HEK293 (cell line): ENCODE data around the gene ZDHHC21.

Source experiments
- CTCF ChIA-PET: fragments of 350-600 bp; formaldehyde crosslinking; extraction: SDS; loops from one replicate; lab custom pipeline; 2021; ENCODE audit warnings: antibody characterized with exemption; lab: Yijun Ruan, JAX
- POLR2A ChIA-PET: fragments of 300-600 bp; formaldehyde crosslinking; extraction: SDS; loops from one replicate; lab custom pipeline; 2020; ENCODE audit warnings: antibody characterized with exemption, inconsistent platforms; lab: Yijun Ruan, JAX
- H3K27ac ChIP-seq: fragments of 200-500 bp; sonication (Bioruptor generic); 2 replicates; pipeline ENCODE4 v1.5.1; 2014; ENCODE audit warnings: low read depth, low read length, control low read depth, inconsistent platforms; ENCODE audit errors: extremely low read depth
- H3K36me3 ChIP-seq, 2 experiments: fragments of 200-500 bp in 1 of 2; sonication (Bioruptor generic) in 1 of 2; 1 replicate in 1 of 2; 2 replicates in 1 of 2; pipeline ENCODE4 v1.5.1; 2014 to 2017; ENCODE audit warnings: inconsistent platforms in 2 of 2, low read length in 2 of 2; ENCODE audit not compliant: control insufficient read depth in 2 of 2, insufficient read depth in 1 of 2
- H3K4me1 ChIP-seq: fragments of 200-500 bp; sonication (Bioruptor generic); 2 replicates; pipeline ENCODE4 v1.5.1; 2014; ENCODE audit warnings: mild to moderate bottlenecking, low read length, inconsistent platforms; ENCODE audit not compliant: control insufficient read depth, insufficient read depth
- H3K4me3 ChIP-seq: 2 replicates; pipeline ENCODE4 v1.5.1; 2011; ENCODE audit warnings: low read depth, mild to moderate bottlenecking, control low read depth, low read length, moderate library complexity
- H3K9me3 ChIP-seq: fragments of 200-500 bp; sonication (Bioruptor generic); 2 replicates; pipeline ENCODE4 v1.5.1; 2014; ENCODE audit warnings: low read depth, low read length, inconsistent platforms; ENCODE audit not compliant: control insufficient read depth, insufficient read depth
- FEZF1 ChIP-seq: fragments of 450-650 bp; formaldehyde crosslinking; IDR thresholded peaks from 2 replicates; pipeline ENCODE4 v1.5.1; 2016; ENCODE audit warnings: missing biosample characterization, missing genetic modification characterization
- GLI2 ChIP-seq: fragments of 450-650 bp; formaldehyde crosslinking; IDR thresholded peaks from 2 replicates; pipeline ENCODE4; 2017; ENCODE audit warnings: missing biosample characterization, missing genetic modification characterization, low read depth, borderline replicate concordance
- HOXA7 ChIP-seq: sonication (generic); formaldehyde crosslinking; IDR thresholded peaks from 2 replicates; pipeline ENCODE4 v1.8.1; 2022; ENCODE audit warnings: missing genetic modification reagents, borderline replicate concordance
- KLF10 ChIP-seq: fragments of 450-650 bp; IDR thresholded peaks from 2 replicates; pipeline ENCODE4 v1.5.1; 2018; ENCODE audit warnings: missing biosample characterization, mild to moderate bottlenecking, missing genetic modification characterization
- SETDB1 ChIP-seq: IDR thresholded peaks from one replicate; pipeline ENCODE4 v1.6.1; 2017; ENCODE audit warnings: mild to moderate bottlenecking, low read length, moderate library complexity, mixed read lengths; ENCODE audit not compliant: insufficient read length
- YY1 ChIP-seq: fragments of 450-650 bp; formaldehyde crosslinking; IDR thresholded peaks from 2 replicates; pipeline ENCODE4 v1.5.1; 2018; ENCODE audit warnings: missing biosample characterization, missing genetic modification characterization
- ZBTB48 ChIP-seq: fragments of 450-650 bp; formaldehyde crosslinking; IDR thresholded peaks from 2 replicates; pipeline ENCODE4 v1.5.1; 2016; ENCODE audit warnings: missing biosample characterization, missing genetic modification characterization
- ZIC2 ChIP-seq: fragments of 450-650 bp; formaldehyde crosslinking; IDR thresholded peaks from 2 replicates; pipeline ENCODE4 v1.5.1; 2016; ENCODE audit warnings: missing biosample characterization, missing genetic modification characterization
- ZNF10 ChIP-seq: fragments of 450-650 bp; formaldehyde crosslinking; IDR thresholded peaks from 2 replicates; pipeline ENCODE4 v1.5.1; 2017; ENCODE audit warnings: missing biosample characterization, missing genetic modification characterization
- ZNF132 ChIP-seq: fragments of 450-650 bp; formaldehyde crosslinking; IDR thresholded peaks from 2 replicates; pipeline ENCODE4 v1.5.1; 2017; ENCODE audit warnings: missing biosample characterization, missing genetic modification characterization, borderline replicate concordance
- ZNF140 ChIP-seq: fragments of 450-650 bp; formaldehyde crosslinking; IDR thresholded peaks from 2 replicates; pipeline ENCODE4 v1.5.1; 2016; ENCODE audit warnings: missing biosample characterization, missing genetic modification characterization
- ZNF175 ChIP-seq: fragments of 450-650 bp; formaldehyde crosslinking; IDR thresholded peaks from 2 replicates; pipeline ENCODE4 v1.5.1; 2016; ENCODE audit warnings: missing biosample characterization, missing genetic modification characterization
- ZNF19 ChIP-seq: fragments of 450-650 bp; formaldehyde crosslinking; IDR thresholded peaks from 2 replicates; pipeline ENCODE4; 2016; ENCODE audit warnings: missing biosample characterization, missing genetic modification characterization, low read depth
- ZNF214 ChIP-seq: fragments of 450-650 bp; formaldehyde crosslinking; IDR thresholded peaks from 2 replicates; pipeline ENCODE4 v1.5.1; 2017; ENCODE audit warnings: missing biosample characterization, mild to moderate bottlenecking, missing genetic modification characterization, borderline replicate concordance
- ZNF23 ChIP-seq: fragments of 450-650 bp; formaldehyde crosslinking; IDR thresholded peaks from 2 replicates; pipeline ENCODE4 v1.5.1; 2016; ENCODE audit warnings: missing biosample characterization, missing genetic modification characterization, borderline replicate concordance
- ZNF473 ChIP-seq: fragments of 450-650 bp; formaldehyde crosslinking; IDR thresholded peaks from 2 replicates; pipeline ENCODE4 v1.5.1; 2017; ENCODE audit warnings: missing biosample characterization, missing genetic modification characterization
- ZNF521 ChIP-seq: fragments of 450-650 bp; formaldehyde crosslinking; IDR thresholded peaks from 2 replicates; pipeline ENCODE4 v1.5.1; 2017; ENCODE audit warnings: missing biosample characterization, mild to moderate bottlenecking, missing genetic modification characterization
- ZNF549 ChIP-seq: fragments of 450-650 bp; IDR thresholded peaks from 2 replicates; pipeline ENCODE4 v1.5.1; 2018; ENCODE audit warnings: missing biosample characterization, missing genetic modification characterization, mild to moderate bottlenecking, inconsistent platforms, moderate library complexity
- ZNF560 ChIP-seq: fragments of 450-650 bp; formaldehyde crosslinking; IDR thresholded peaks from 2 replicates; pipeline ENCODE4 v1.5.1; 2017; ENCODE audit warnings: missing biosample characterization, missing genetic modification characterization, borderline replicate concordance
- ZNF610 ChIP-seq: fragments of 450-650 bp; formaldehyde crosslinking; IDR thresholded peaks from 2 replicates; pipeline ENCODE4 v1.5.1; 2016; ENCODE audit warnings: missing biosample characterization, missing genetic modification characterization, borderline replicate concordance
- ZNF629 ChIP-seq: fragments of 450-650 bp; formaldehyde crosslinking; IDR thresholded peaks from 2 replicates; pipeline ENCODE4 v1.5.1; 2017; ENCODE audit warnings: missing biosample characterization, missing genetic modification characterization
- ZNF658 ChIP-seq: fragments of 450-650 bp; formaldehyde crosslinking; IDR thresholded peaks from 2 replicates; pipeline ENCODE4; 2016; ENCODE audit warnings: missing biosample characterization, missing genetic modification characterization
- ZNF791 ChIP-seq: fragments of 450-650 bp; formaldehyde crosslinking; IDR thresholded peaks from 2 replicates; pipeline ENCODE4 v1.5.1; 2016; ENCODE audit warnings: missing biosample characterization, missing genetic modification characterization
- TF ChIP-seq, protein P1 (sequence below): fragments of 450-650 bp; formaldehyde crosslinking; IDR thresholded peaks from 2 replicates; pipeline ENCODE4 v1.5.1; 2016; ENCODE audit warnings: missing biosample characterization, missing genetic modification characterization
- TF ChIP-seq, protein P2 (sequence below): fragments of 450-650 bp; formaldehyde crosslinking; IDR thresholded peaks from 2 replicates; pipeline ENCODE4 v1.5.1; 2017; ENCODE audit warnings: missing biosample characterization, missing genetic modification characterization

Gene ZDHHC21

DNA sequence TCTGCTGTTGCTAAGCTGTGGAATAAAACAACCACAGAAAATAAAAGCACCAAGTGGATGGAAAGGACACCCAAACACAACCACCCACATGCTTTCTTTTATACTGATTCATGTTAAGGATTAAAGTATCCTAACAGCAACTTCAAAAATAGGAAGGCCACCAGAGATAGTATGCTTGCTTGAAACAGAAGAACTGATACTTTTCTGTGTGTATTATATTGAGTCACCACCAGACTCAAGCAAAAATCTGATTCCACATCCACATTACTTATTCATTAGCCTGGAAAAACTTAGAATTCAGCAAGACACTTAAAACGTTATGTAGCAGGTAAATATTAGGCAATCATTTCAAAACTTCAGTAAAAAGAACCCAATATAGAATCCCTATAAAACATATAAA, 52.3 kb downstream of the ZDHHC21 start (continued):
- TF ChIP-seq YY1 (tag by site-specific recombination) = no peak

DNA sequence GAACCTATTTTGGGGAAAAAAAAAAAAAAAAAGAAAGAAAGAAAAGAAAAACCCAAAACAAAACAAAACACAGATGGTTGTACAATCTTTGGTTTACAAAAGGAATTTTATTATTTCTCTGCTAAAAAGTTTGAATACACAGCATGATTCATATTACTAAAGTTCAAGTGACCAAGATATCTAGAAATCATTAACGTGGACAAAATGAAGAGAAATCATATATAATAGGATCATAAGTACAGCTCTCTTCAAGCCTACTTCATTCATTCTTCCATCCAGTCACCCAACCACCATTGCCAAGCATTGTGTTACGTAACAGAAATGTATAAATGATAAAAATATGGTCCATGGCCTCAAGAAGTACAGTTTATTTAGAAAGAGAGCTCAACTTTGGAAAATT, 52.9 kb downstream of the ZDHHC21 start:
- H3K27ac ChIP-seq = no peak overlapping the region
- TF ChIP-seq ZNF629 (tag by site-specific recombination) = no peak
- TF ChIP-seq, protein P1, sequence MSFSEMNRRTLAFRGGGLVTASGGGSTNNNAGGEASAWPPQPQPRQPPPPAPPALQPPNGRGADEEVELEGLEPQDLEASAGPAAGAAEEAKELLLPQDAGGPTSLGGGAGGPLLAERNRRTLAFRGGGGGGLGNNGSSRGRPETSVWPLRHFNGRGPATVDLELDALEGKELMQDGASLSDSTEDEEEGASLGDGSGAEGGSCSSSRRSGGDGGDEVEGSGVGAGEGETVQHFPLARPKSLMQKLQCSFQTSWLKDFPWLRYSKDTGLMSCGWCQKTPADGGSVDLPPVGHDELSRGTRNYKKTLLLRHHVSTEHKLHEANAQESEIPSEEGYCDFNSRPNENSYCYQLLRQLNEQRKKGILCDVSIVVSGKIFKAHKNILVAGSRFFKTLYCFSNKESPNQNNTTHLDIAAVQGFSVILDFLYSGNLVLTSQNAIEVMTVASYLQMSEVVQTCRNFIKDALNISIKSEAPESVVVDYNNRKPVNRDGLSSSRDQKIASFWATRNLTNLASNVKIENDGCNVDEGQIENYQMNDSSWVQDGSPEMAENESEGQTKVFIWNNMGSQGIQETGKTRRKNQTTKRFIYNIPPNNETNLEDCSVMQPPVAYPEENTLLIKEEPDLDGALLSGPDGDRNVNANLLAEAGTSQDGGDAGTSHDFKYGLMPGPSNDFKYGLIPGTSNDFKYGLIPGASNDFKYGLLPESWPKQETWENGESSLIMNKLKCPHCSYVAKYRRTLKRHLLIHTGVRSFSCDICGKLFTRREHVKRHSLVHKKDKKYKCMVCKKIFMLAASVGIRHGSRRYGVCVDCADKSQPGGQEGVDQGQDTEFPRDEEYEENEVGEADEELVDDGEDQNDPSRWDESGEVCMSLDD (tag by site-specific recombination) = no peak
- TF ChIP-seq SETDB1 = no peak
- TF ChIP-seq ZNF23 (tag by site-specific recombination) = no peak
- TF ChIP-seq, protein P2, sequence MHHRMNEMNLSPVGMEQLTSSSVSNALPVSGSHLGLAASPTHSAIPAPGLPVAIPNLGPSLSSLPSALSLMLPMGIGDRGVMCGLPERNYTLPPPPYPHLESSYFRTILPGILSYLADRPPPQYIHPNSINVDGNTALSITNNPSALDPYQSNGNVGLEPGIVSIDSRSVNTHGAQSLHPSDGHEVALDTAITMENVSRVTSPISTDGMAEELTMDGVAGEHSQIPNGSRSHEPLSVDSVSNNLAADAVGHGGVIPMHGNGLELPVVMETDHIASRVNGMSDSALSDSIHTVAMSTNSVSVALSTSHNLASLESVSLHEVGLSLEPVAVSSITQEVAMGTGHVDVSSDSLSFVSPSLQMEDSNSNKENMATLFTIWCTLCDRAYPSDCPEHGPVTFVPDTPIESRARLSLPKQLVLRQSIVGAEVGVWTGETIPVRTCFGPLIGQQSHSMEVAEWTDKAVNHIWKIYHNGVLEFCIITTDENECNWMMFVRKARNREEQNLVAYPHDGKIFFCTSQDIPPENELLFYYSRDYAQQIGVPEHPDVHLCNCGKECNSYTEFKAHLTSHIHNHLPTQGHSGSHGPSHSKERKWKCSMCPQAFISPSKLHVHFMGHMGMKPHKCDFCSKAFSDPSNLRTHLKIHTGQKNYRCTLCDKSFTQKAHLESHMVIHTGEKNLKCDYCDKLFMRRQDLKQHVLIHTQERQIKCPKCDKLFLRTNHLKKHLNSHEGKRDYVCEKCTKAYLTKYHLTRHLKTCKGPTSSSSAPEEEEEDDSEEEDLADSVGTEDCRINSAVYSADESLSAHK (tag by site-specific recombination) = no peak
- TF ChIP-seq ZNF10 (tag by site-specific recombination) = no peak
- TF ChIP-seq GLI2 (tag by site-specific recombination) = no peak
- no peak for TF ChIP-seq ZNF791 (tag by site-specific recombination)
- no peak for TF ChIP-seq ZNF610 (tag by site-specific recombination)
- TF ChIP-seq HOXA7 (CRISPR knock-in tag) = no peak
- no peak for TF ChIP-seq ZNF658 (tag by site-specific recombination)
- no peak for TF ChIP-seq ZNF560 (tag by site-specific recombination)
- no peak for TF ChIP-seq ZBTB48
- no peak for TF ChIP-seq ZNF549
- no peak for TF ChIP-seq ZNF473
- H3K4me3 ChIP-seq = no peak overlapping the region
- H3K4me1 ChIP-seq = no peaks in the 10 kb centered on the region
- H3K9me3 ChIP-seq = no peaks in the 10 kb centered on the region
- POLR2A ChIA-PET = no interaction called here
- H3K36me3 ChIP-seq = no peaks in the 10 kb centered on the region; a peak in 1 of 3 replicates
- CTCF ChIA-PET = interaction anchor here (0.7 to 1.0 kb wide), 3 partner anchors 12 to 23 kb away, joined by 3 to 4 read pairs (median 3); no protein-coding TSS in a partner anchor

DNA sequence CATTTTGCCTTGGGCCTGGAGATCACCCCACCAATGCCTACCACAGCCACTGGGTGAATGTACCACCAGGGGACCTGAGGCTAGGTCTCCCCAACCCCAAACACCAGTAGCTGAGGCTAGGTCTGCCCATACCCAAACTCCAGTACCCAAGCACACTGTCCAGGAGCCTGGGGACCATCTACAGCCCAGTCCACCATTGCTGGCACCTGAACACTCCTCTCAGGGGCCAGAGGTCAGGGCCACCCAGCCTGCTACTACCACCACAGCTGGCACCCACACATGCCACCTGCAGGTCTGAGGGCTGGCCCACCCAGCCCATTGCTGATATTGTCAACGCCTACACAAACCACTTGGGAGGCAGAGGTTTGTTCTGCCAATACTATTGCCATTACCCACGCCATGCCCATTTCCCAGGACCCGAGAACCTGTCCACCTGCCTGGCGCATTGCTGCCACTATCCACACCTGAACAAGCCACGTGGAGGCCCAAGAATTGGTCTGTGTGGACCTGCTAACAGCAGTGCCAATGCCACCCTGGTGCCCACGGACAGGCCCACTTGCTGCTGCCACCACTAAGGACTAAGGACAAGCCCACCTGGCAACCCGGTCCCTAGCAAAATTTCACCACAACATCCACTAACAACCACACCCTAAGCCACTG, 59.2 kb downstream of the ZDHHC21 start:
- ChIA-PET POLR2A (no interaction called here), CTCF (interaction anchor here (0.7 kb wide), 1 partner anchor 191 kb away, joined by 3 read pairs; no protein-coding TSS in a partner anchor)
- Histone ChIP-seq H3K4me3 (no peak overlapping the region), H3K36me3 (no peaks in the 10 kb centered on the region)
- TF ChIP-seq ZNF521 (tag by site-specific recombination) (no peak), ZNF10 (tag by site-specific recombination) (no peak), YY1 (tag by site-specific recombination) (no peak), FEZF1 (tag by site-specific recombination) (no peak), ZNF19 (tag by site-specific recombination) (no peak), ZNF214 (tag by site-specific recombination) (no peak), ZNF175 (tag by site-specific recombination) (no peak), KLF10 (no peak), ZIC2 (tag by site-specific recombination) (no peak), ZNF140 (tag by site-specific recombination) (no peak), ZNF132 (tag by site-specific recombination) (no peak)
- TF ChIP-seq, all 188 proteins: peak for 0
- no peak overlapping the region for H3K27ac ChIP-seq
- H3K4me1 ChIP-seq = no peaks in the 10 kb centered on the region
- no peaks in the 10 kb centered on the region for H3K9me3 ChIP-seq
